Measurements from ENCODE around the gene OR13C8.

OR13C8 gene

GRCh38 chr9:104611213-104611612, 42.2 kb downstream of the OR13C8 start:
- no peak overlapping the region for H3K4me3 ChIP-seq (ENCODE audit: low read depth, low read length)
- no peak for TF ChIP-seq CTCF (conservative IDR thresholded peaks at IDR 0.05; ENCODE audit: low read depth, low read length)
- no peak for DNase-seq (ENCODE audit: low read depth)

GRCh38 chr9:104617418-104617817, 48.5 kb downstream of the OR13C8 start:
- no peak for DNase-seq (ENCODE audit: low read depth)
- TF ChIP-seq CTCF (conservative IDR thresholded peaks at IDR 0.05; ENCODE audit: low read depth, low read length): no peak
- no peak overlapping the region for H3K4me3 ChIP-seq (ENCODE audit: low read depth, low read length)

- no peak within 1 kb of the TSS for H3K4me3 ChIP-seq (ENCODE audit: low read depth, low read length)
- DNase-seq (ENCODE audit: low read depth): no peak
- no peak for TF ChIP-seq CTCF (conservative IDR thresholded peaks at IDR 0.05; ENCODE audit: low read depth, low read length)
These were observed 49.1 kb downstream of the OR13C8 start, which contains the start of gene OR13C9 for GRCh38 chr9:104618104-104618503. OR13C9 (minus strand) TSS chr9:104618204; CDS start chr9:104618204, 0 bp downstream.

All from choroid plexus epithelial cell (primary cell).